WTC11 (cell line): ENCODE results near the gene OR2A14.

Experiments
- CTCF ChIP-seq: fragments of 200-600 bp; IDR thresholded peaks from 2 replicates; pipeline ENCODE4 v1.8.0; 2022; ENCODE audit warnings: antibody characterized with exemption
- FOXJ3 ChIP-seq: sonication (generic); formaldehyde crosslinking; IDR thresholded peaks from 2 replicates; pipeline ENCODE4 v1.9.0; 2021; ENCODE audit warnings: missing genetic modification reagents, mild to moderate bottlenecking, borderline replicate concordance
- JUN ChIP-seq: sonication (generic); formaldehyde crosslinking; IDR thresholded peaks from 2 replicates; pipeline ENCODE4 v1.8.0; 2023; ENCODE audit warnings: mild to moderate bottlenecking, missing genetic modification reagents
- MAX ChIP-seq: sonication (generic); formaldehyde crosslinking; IDR thresholded peaks from 2 replicates; pipeline ENCODE4 v1.8.0; 2022; ENCODE audit warnings: mild to moderate bottlenecking, missing genetic modification reagents
- NFYB ChIP-seq: sonication (generic); formaldehyde crosslinking; conservative IDR thresholded peaks from 2 replicates; pipeline ENCODE4 v1.8.0; 2022; ENCODE audit warnings: low read depth, missing genetic modification reagents
- NR1H2 ChIP-seq: sonication (generic); formaldehyde crosslinking; IDR thresholded peaks from 2 replicates; pipeline ENCODE4 v1.9.0; 2021; ENCODE audit warnings: mild to moderate bottlenecking, moderate library complexity, missing genetic modification reagents
- RELA ChIP-seq: sonication (generic); formaldehyde crosslinking; IDR thresholded peaks from 2 replicates; pipeline ENCODE4 v1.8.1; 2022; ENCODE audit warnings: missing genetic modification reagents, mild to moderate bottlenecking, borderline replicate concordance
- SP1 ChIP-seq: sonication (generic); formaldehyde crosslinking; conservative IDR thresholded peaks from 2 replicates; pipeline ENCODE4 v1.8.1; 2022; ENCODE audit warnings: missing genetic modification reagents
- TEAD4 ChIP-seq: sonication (generic); formaldehyde crosslinking; IDR thresholded peaks from 2 replicates; pipeline ENCODE4 v1.8.0; 2022; ENCODE audit warnings: mild to moderate bottlenecking, missing genetic modification reagents
- USF2 ChIP-seq: sonication (generic); formaldehyde crosslinking; IDR thresholded peaks from 2 replicates; pipeline ENCODE4 v1.8.1; 2023; ENCODE audit warnings: mild to moderate bottlenecking, missing genetic modification reagents, moderate library complexity
- ZNF138 ChIP-seq: sonication (generic); formaldehyde crosslinking; conservative IDR thresholded peaks from 2 replicates; pipeline ENCODE4 v1.8.1; 2022; ENCODE audit warnings: mild to moderate bottlenecking, moderate library complexity, missing genetic modification reagents
- TF ChIP-seq, protein P1 (sequence below): sonication (generic); formaldehyde crosslinking; IDR thresholded peaks from 2 replicates; pipeline ENCODE4 v1.8.1; 2023; ENCODE audit warnings: mild to moderate bottlenecking, missing genetic modification reagents, moderate library complexity
- TF ChIP-seq, protein P2 (sequence below): sonication (generic); formaldehyde crosslinking; IDR thresholded peaks from 2 replicates; pipeline ENCODE4 v1.8.0; 2022; ENCODE audit warnings: mild to moderate bottlenecking, missing genetic modification reagents
- TF ChIP-seq, protein P3 (sequence below): sonication (generic); formaldehyde crosslinking; IDR thresholded peaks from 2 replicates; pipeline ENCODE4 v1.8.1; 2023; ENCODE audit warnings: mild to moderate bottlenecking, moderate library complexity, missing genetic modification reagents

DNA sequence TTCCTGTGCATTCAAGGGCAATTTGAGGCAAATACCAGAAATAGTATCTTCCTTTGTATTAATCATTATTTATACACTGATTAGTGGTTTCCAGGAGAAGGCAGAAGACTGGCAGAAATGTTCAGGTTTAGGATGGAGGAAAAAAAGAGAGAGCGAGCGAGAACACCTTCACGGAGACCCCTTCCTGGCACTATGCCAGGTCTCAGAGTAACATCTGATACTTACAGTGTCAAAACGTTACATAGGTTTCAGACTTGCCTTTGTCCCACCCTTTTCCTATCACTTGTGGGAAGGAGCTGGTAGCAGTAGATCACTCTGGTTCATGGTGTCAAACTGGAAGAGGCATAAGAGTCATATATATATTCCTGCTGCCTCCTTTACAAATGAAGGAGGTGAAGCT, 36.2 kb upstream of the OR2A14 start:
- no peak for TF ChIP-seq RELA
- no peak for TF ChIP-seq NFYB
- TF ChIP-seq CTCF, result no peak
- TF ChIP-seq, protein P1, sequence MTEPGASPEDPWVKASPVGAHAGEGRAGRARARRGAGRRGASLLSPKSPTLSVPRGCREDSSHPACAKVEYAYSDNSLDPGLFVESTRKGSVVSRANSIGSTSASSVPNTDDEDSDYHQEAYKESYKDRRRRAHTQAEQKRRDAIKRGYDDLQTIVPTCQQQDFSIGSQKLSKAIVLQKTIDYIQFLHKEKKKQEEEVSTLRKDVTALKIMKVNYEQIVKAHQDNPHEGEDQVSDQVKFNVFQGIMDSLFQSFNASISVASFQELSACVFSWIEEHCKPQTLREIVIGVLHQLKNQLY, result no peak
- no peak for TF ChIP-seq JUN (CRISPR knock-in tag)
- TF ChIP-seq MAX, result no peak
- TF ChIP-seq TEAD4, result no peak
- TF ChIP-seq USF2 (CRISPR knock-in tag), result no peak
- TF ChIP-seq SP1 (CRISPR knock-in tag), result no peak
- no peak for TF ChIP-seq ZNF138
- no peak for TF ChIP-seq FOXJ3 (CRISPR knock-in tag)
- TF ChIP-seq, protein P2, sequence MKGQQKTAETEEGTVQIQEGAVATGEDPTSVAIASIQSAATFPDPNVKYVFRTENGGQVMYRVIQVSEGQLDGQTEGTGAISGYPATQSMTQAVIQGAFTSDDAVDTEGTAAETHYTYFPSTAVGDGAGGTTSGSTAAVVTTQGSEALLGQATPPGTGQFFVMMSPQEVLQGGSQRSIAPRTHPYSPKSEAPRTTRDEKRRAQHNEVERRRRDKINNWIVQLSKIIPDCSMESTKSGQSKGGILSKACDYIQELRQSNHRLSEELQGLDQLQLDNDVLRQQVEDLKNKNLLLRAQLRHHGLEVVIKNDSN (CRISPR knock-in tag), result no peak
- TF ChIP-seq NR1H2, result no peak
- TF ChIP-seq, protein P3, sequence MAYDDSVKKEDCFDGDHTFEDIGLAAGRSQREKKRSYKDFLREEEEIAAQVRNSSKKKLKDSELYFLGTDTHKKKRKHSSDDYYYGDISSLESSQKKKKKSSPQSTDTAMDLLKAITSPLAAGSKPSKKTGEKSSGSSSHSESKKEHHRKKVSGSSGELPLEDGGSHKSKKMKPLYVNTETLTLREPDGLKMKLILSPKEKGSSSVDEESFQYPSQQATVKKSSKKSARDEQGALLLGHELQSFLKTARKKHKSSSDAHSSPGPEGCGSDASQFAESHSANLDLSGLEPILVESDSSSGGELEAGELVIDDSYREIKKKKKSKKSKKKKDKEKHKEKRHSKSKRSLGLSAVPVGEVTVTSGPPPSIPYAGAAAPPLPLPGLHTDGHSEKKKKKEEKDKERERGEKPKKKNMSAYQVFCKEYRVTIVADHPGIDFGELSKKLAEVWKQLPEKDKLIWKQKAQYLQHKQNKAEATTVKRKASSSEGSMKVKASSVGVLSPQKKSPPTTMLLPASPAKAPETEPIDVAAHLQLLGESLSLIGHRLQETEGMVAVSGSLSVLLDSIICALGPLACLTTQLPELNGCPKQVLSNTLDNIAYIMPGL (CRISPR knock-in tag), result no peak
